ENCODE measurements around the gene LDLRAD4.

The LDLRAD4 gene

DNA sequence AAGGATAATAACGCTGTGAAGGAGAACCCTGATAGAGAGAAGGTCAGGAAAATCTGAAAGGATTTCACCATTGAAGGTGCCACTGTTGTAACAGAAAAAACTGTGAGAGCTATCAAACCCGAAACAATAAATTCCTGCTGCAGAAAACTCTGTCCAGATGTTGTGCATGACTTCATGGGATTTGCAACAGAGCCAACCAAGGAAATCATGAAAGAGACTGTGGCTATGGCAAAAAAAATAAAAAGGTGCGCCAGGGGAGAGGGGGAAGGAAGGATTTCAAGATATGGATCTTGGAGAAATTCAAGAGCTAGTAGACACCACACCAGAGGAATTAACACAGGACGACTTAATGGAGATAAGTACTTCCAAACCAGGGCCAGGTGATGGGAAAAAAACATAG is 88.0 kb downstream of the LDLRAD4 start:
- DNase-seq (ENCODE audit: low read depth, low spot score) = no peak

GRCh38 chr18:13308369-13308768 is 89.8 kb downstream of the LDLRAD4 start:
- no peak for DNase-seq (ENCODE audit: low read depth, low spot score)

DNA sequence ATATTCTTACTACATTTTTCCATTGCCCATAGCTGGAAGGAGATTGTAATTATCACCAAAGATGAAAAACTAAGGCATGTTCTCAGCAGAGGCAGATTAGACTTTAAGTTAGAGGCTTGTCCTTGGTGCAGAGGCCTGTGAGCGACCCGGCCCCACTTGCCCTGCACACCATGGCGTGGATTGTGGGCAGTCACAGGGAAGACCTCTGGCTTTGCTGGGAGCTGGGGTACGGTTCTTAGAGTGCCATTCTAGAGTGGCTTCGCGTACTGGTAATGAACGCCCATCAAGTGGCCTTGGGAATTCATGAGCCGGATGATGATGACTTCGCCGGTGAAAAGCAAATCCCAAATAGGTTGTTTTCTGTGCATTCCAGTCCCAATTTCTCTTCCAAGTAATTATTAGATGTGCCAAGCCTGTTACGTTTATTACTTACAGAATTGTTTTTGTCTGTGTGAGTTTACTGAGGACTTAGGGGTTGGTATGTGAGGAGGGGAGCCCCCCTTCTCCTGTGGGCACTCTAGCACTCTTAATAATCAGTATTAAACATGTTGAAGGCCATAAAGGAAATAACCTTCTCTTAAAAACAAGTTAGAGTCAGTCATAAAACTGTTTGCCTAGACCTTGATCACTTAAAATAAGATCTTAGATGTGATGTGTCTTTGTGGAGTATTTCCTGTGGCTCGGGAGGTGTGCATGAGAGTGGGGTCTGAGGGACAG is 90.6 kb downstream of the LDLRAD4 start:
- DNase-seq (ENCODE audit: low read depth, low spot score) = no peak

GRCh38 chr18:13309748-13310670 is 91.4 kb downstream of the LDLRAD4 start:
- no peak for DNase-seq (ENCODE audit: low read depth, low spot score)

- no peak for DNase-seq (ENCODE audit: low read depth, low spot score)
Observed at GRCh38 chr18:13311193-13311592, 92.6 kb downstream of the LDLRAD4 start.

DNA sequence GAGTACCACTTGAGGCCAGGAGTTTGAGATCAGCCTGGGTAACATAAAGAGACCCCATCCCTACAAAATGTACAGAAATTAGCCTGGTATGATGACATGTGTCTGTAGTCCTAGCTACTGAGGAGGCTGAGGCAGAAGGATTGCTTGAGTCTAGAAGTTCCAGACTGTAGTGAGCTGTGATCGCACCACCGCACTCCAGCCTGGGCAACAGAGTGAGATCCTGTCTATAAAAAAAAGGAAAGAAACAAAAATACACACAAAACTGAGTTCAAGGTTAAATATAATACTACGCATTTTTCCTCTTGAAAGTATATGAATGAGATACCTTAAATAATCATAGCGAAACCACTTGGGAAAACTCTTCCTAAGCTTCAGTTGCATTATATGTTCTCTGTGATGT is 94.0 kb downstream of the LDLRAD4 start:
- DNase-seq (ENCODE audit: low read depth, low spot score) = no peak

DNA sequence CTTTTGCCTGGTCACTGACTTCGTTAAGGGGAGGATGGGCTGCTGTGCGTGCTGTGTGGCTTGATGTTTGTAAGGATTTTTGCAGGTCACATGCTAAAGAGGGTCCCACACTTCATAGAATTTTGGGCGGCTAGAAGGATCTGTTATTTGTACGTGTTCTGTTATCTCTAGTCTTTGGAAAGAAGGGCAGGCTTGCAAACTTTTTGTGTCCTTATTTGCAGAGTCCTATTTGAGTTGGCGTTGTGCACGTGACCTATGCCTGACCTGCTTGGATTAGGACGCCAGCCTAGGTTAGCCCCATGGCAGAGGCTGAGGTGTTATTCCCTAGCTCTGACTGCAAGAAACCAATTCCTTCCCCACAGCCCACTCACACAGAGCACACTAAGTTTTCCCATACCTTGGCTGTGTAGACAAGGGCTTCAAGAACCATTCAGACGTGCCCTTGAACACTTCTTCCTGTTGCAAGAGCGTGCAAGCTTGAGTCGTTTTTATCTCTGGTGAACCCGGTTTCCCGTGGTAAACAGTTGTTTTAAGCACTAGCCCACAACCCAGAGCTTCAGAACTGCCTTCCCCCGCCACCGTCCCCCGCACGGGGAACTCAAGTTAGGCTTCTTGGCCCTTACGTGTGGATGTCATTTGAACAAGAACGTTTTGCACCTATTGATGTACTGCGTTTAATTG is 94.6 kb downstream of the LDLRAD4 start:
- no peak for DNase-seq (ENCODE audit: low read depth, low spot score)

- no peak for DNase-seq (ENCODE audit: low read depth, low spot score)
Observed at GRCh38 chr18:13315000-13315399, 96.4 kb downstream of the LDLRAD4 start.

GRCh38 chr18:13316063-13316462 is 97.5 kb downstream of the LDLRAD4 start:
- no peak for DNase-seq (ENCODE audit: low read depth, low spot score)

GRCh38 chr18:13317801-13318200 is 99.2 kb downstream of the LDLRAD4 start:
- no peak for DNase-seq (ENCODE audit: low read depth, low spot score)

DNA sequence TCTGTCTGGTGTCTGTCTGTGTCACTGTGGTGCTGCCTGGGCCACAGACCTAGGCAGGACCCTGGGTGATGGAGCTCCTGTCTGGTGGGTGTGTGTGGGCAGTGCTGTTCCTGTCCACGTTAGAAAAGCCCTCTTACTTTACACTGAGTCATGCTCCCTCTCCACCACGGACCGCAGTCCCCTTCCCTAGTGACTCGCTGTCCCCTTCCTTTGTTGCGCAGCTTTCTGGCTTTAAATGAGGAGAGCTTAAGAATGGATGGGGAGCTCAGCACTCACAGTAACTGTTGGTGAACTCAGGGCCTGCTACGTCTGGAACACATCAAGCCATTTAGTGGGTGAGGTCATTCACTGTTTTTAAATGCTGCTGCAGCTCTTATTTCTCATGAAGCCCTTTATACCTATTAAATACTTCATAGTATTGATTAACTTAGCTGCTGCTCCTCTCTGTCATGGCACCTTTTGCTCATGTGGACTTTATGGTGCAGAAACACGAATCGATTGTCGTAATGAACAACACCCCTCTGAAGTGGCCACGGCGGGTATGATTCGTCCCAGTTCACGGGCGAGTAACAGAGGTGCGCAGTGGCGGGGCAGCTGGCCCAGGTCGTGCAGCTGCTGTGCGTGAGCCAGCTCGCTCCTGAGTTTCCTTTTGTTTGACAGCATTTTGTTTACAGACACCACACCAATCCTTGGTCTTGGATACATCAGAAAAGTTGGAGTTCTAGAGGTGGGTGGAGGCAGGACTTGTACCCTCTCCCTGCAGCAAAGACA is 100.4 kb downstream of the LDLRAD4 start:
- DNase-seq (ENCODE audit: low read depth, low spot score) = peak; percentile 7

DNA sequence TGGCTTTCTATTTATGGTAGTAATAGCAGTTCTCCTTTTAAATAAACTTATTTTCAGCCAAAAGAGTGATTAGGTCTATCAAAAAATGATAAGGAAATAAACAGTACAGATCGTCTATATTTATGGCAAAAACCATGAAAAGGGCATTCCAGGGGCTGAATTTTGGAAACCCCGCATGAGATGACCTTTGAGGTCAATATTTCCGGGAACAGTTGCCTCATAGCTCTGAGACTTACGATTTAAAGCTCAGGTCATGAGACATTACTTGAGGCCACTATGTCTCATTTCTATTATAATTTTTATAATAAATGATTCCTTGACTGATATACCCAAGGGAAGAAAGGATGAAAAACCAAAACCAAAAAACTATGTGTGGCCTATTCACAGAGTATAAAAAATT is 101.1 kb downstream of the LDLRAD4 start:
- no peak for DNase-seq (ENCODE audit: low read depth, low spot score)

DNA sequence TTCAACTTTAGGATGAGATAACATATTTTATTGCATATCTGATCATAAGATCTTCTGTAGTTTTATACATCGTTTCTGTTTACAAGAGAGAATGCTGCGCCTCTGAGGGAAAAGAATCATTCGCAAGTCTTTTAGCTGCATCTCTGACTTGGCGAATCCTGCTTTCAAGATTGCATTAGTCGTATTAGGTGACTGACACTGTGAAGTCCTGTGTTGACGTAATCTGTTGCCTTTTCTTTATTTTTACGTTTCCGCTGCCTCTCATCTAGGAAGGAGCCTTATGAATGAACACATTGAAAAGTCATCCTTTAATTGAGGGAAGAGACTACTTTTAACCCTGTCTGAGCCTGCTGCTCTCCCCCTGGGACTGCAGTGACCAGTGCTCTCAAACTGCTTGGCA is 101.5 kb downstream of the LDLRAD4 start:
- DNase-seq (ENCODE audit: low read depth, low spot score) = no peak

GRCh38 chr18:13320891-13321425 is 102.4 kb downstream of the LDLRAD4 start:
- DNase-seq (ENCODE audit: low read depth, low spot score) = no peak

- no peak for DNase-seq (ENCODE audit: low read depth, low spot score)
Observed at GRCh38 chr18:13321923-13322322, 103.4 kb downstream of the LDLRAD4 start.

DNA sequence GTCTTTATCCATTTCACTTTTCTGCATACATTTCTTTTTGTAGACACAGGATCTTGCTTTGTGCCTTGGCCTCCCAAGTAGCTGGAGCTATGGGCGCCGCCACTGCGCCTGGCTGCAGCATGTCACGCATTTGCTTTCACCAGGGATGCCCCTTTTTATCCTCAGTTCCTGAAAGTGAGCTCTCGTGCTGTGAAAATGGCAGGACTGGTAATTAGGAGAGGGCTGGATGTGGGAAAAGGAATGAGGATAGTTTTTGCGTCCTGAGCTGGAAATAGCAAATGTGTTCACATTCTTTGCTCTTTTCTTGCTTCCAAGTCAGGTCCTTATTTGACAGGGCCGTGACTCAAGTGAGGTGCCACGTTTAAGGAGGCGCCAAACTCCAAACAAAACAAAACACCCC is 104.6 kb downstream of the LDLRAD4 start:
- DNase-seq (ENCODE audit: low read depth, low spot score) = peak; percentile 12

DNA sequence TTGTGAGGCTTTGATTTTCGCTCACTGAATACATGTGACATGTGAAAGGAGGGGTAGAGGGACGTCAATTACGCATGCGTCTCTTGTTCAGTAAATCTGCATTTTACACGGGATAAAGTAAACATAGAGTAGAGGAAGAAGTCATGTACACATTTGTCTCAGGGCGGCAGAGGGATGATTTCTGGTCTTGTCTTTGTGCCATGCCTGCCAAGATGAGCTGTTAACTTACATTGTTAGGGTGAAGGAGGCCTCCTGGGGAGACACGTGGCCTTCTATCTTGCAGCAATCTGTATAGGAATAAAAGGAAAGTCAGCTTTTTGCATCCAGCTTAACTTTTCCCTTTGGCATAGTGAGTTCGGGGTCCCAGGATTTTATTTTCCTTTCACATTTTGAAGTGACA is 106.3 kb downstream of the LDLRAD4 start:
- no peak for DNase-seq (ENCODE audit: low read depth, low spot score)

DNA sequence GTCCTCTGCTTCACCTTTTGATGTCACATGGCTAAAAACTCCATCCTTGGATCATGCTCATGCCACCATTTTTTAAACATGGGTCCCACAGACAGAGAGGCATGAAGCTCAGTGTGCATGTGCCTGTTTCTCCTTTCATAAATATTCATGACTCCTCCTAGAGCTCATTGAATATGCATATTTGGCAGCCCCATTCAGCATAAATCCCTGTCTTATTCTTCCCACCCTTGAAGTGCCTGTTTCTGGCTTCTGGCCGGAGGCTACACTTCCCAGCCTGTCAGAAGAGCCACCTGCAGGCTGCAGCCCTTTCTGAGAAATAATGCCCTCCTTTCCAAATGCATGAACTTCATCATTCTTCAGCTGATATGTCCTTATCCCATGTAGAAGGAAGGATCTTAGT is 109.7 kb downstream of the LDLRAD4 start:
- no peak for DNase-seq (ENCODE audit: low read depth, low spot score)

- no peak for DNase-seq (ENCODE audit: low read depth, low spot score)
Observed at GRCh38 chr18:13330996-13331395, 112.4 kb downstream of the LDLRAD4 start.

DNA sequence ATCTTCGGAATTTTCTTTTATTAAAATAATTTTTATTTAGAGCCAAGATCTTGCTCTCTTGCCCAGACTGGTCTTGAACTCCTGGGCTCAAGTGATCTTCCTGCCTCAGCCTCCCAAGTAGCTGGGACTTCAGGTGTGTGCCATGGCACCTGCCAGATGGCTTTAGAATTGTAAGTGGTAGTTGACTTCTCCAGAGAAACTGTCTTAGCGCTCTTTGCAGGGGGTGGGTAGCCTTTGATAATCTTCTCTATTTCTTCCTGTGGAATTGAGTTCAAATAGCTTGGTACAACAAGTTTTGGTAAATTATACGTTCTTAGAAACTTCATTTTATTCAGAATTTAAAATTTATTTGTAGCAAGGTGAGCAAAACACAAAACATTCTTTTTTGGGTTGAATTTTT is 113.3 kb downstream of the LDLRAD4 start:
- DNase-seq (ENCODE audit: low read depth, low spot score) = no peak

DNA sequence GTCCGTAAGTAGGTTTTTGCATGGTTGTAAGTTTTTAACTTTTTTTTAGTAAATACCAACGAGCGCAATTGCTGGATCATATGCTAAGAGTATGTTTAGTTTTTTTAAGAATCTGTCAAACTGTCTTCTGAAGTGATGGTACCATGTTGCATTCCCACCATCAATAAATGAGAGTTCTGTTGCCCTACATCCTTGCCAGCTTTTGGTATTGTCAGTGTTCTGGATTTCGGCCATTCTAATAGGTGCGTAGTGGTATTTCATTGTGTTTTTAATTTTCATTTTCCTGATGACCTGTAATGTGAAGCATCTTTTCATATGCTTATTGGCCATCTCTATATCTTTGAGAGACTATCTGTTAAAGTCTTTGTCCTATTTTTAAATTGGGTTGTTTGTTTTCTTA is 114.3 kb downstream of the LDLRAD4 start:
- no peak for DNase-seq (ENCODE audit: low read depth, low spot score)

All from astrocyte of the hippocampus (primary cell).